Sigmoid colon (tissue), 7 donors: Measurements from ENCODE around the gene GPD1L. TPM values are rescaled to one million over a fixed set of nuclear protein-coding genes. Genes with fewer than 3 reads are reported as not detected.
A peak's percentile ranks its signal among the peaks of the same experiment; 100 is the strongest.

Experiments used
- DNase-seq: peaks from one replicate; pipeline ENCODE4 v3.0.0-alpha.2; 2019
- H3K27ac ChIP-seq, 4 donors: fragments of 200-600 bp; sonication (generic); one replicate each; pipeline ENCODE4 v1.5.1; 2016 to 2019; ENCODE audit warnings: mild to moderate bottlenecking in 1 of 4
- H3K27me3 ChIP-seq, 3 donors: fragments of 200-600 bp; sonication (generic); one replicate each; pipeline ENCODE4 v1.5.1; 2019; ENCODE audit warnings: mild to moderate bottlenecking in 1 of 3
- H3K36me3 ChIP-seq, 4 donors: fragments of 200-600 bp; sonication (generic); one replicate each; pipeline ENCODE4 v1.5.1; 2016 to 2019
- H3K4me1 ChIP-seq, 4 donors: fragments of 200-600 bp; sonication (generic); one replicate each; pipeline ENCODE4 v1.5.1; 2017 to 2019
- H3K4me3 ChIP-seq, 4 donors: fragments of 200-600 bp; sonication (generic); one replicate each; pipeline ENCODE4 v1.5.1; 2017 to 2019; ENCODE audit warnings: mild to moderate bottlenecking in 2 of 4, moderate library complexity in 1 of 4
- H3K9me3 ChIP-seq, 4 donors: fragments of 200-600 bp in 3 of 4; sonication (generic) in 3 of 4; one replicate each; pipeline versions ENCODE4 v1.5.1 to v1.6.1; 2013 to 2019
- EP300 ChIP-seq, 4 donors: sonication (generic); formaldehyde crosslinking; IDR thresholded peaks; one replicate each; pipeline ENCODE4 v1.6.1; 2017; ENCODE audit warnings: antibody characterized with exemption in 4 of 4
- POLR2A ChIP-seq, 2 donors: fragments of 450-650 bp; IDR thresholded peaks; one replicate each; pipeline ENCODE4 v1.6.1; 2016; ENCODE audit warnings: antibody characterized with exemption in 2 of 2, mild to moderate bottlenecking in 2 of 2, moderate library complexity in 2 of 2
- POLR2AphosphoS5 ChIP-seq, 4 donors: sonication (generic); formaldehyde crosslinking; IDR thresholded peaks; one replicate each; pipeline ENCODE4 v1.6.1; 2017; ENCODE audit warnings: antibody characterized with exemption in 4 of 4
- WGBS, 2 donors: extraction: QIAGEN DNeasy Blood & Tissue Kit; methylation state at CpG; one replicate each; pipeline ENCODE4 v1.1.7; 2013; 5-methylcytosine and 5-hydroxymethylcytosine counted together
- intact Hi-C: fragments of 100-400 bp; cut with DNase I; formaldehyde crosslinking; loops from one replicate; pipeline ENCODE4 v1.15.1; 2023
- polyA plus RNA-seq, 3 donors: library from polyadenylated mRNA; stranded (reverse); fragments of 200-250 nt; gene quantifications; one replicate each; pipeline ENCODE4 v1.2.3, GENCODE V29; 2013
- total RNA-seq, 4 donors: library from RNA; depleted of rRNA; stranded (reverse); fragments of >200 nt; gene quantifications; one replicate each; pipeline ENCODE4 v1.1.0, GENCODE V29; 2016
- TF ChIP-seq, protein P1 (sequence below), 4 experiments: fragments of 450-650 bp in 3 of 4; fragments of 200-600 bp in 1 of 4; IDR thresholded peaks; one replicate each; pipeline ENCODE4 v1.5.1; 2016 to 2019; ENCODE audit warnings: antibody characterized with exemption in 4 of 4, mild to moderate bottlenecking in 3 of 4, moderate library complexity in 2 of 4
- donor health status: healthy with polysubstance abuse.
- donor health status: Bipolar disorder and iron deficiency.
- donor health status: healthy.

The GPD1L gene
- total and polyA plus RNA-seq, 7 donors: 39.1 to 67.8 (median 46.0) TPM

DNA sequence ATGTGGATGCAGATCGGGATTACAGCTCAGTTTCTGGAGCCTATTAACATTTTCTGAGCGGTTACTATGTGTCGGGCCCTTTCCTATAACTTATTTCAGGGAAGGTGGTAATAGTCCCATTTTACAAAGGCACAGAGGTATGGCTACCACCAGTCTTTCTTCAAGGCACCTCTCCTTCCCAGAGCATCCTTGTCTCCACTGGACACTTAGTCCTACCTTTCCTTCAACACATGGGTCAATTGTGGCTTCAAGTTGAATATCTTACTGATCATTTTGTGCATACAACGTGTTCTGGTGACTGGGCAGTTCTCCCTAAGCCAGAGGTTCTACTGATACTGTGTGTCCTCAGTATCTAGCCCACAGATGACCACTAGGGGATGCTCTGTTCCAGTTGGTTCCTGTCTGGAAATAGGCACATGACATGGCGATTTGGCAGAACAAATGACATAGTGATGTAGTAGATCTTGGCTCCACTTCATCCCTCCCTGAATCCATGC is 71.3 kb downstream of the GPD1L start:
- WGBS, 2 donors: 20 to 35% methylated on average over 5 of the region's 5 CpGs
- Histone ChIP-seq H3K4me1 (no peaks in the 10 kb centered on the region), H3K27me3 (no peaks in the 10 kb centered on the region), H3K36me3 (no peaks in the 10 kb centered on the region), H3K9me3 (no peaks in the 10 kb centered on the region), H3K4me3 (no peak overlapping the region), H3K27ac (no peak overlapping the region)
- TF ChIP-seq, protein P1, sequence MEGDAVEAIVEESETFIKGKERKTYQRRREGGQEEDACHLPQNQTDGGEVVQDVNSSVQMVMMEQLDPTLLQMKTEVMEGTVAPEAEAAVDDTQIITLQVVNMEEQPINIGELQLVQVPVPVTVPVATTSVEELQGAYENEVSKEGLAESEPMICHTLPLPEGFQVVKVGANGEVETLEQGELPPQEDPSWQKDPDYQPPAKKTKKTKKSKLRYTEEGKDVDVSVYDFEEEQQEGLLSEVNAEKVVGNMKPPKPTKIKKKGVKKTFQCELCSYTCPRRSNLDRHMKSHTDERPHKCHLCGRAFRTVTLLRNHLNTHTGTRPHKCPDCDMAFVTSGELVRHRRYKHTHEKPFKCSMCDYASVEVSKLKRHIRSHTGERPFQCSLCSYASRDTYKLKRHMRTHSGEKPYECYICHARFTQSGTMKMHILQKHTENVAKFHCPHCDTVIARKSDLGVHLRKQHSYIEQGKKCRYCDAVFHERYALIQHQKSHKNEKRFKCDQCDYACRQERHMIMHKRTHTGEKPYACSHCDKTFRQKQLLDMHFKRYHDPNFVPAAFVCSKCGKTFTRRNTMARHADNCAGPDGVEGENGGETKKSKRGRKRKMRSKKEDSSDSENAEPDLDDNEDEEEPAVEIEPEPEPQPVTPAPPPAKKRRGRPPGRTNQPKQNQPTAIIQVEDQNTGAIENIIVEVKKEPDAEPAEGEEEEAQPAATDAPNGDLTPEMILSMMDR (IDR thresholded peaks at IDR 0.05): peak in 3 of 4 experiments; percentile 17 to 36 (median 25)
- no peak for TF ChIP-seq POLR2A (IDR thresholded peaks at IDR 0.05)
- no peak for DNase-seq
- intact Hi-C loops: no loop called here

DNA sequence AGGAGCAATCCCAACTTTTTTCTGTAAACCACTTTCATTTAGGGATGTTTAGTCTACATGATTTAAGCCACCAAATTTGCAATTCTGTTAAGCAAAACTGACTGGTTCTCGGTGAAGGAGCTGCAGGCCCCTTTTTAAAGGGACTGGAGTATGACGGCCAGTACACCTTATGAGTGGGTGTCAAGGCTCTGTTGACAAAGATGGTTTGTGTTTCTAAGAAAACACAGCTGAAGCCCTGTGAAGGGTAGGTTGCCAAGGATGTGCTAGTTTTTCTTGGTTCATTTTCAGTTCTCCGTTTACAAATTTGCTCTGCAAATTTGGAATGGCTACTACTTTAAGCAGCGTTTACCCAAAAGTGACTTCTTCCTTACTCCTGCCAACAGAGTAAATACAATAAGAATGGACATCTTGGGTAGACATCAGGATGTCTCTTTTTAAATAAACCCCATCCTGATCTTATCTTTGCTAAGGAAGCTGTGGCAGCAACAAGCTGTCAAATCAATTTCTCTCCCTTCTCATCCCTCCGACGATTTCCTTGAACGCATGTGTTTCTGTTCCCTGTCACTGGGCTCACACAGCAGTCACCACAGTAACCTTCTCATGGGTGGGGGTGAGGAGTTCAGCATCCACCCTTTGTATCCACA is 73.8 kb downstream of the GPD1L start:
- 62 to 65% methylated on average over 7 of the region's 7 CpGs for WGBS, 2 donors
- TF ChIP-seq EP300 (IDR thresholded peaks at IDR 0.05): no peak
- TF ChIP-seq, protein P1 (IDR thresholded peaks at IDR 0.05): no peak
- H3K36me3 ChIP-seq: no peaks in the 10 kb centered on the region
- H3K27ac ChIP-seq: no peak overlapping the region
- no peak for DNase-seq
- intact Hi-C loops: no loop called here
- H3K4me3 ChIP-seq: no peak overlapping the region
- no peaks in the 10 kb centered on the region for H3K4me1 ChIP-seq
- no peaks in the 10 kb centered on the region for H3K27me3 ChIP-seq
- no peaks in the 10 kb centered on the region for H3K9me3 ChIP-seq

DNA sequence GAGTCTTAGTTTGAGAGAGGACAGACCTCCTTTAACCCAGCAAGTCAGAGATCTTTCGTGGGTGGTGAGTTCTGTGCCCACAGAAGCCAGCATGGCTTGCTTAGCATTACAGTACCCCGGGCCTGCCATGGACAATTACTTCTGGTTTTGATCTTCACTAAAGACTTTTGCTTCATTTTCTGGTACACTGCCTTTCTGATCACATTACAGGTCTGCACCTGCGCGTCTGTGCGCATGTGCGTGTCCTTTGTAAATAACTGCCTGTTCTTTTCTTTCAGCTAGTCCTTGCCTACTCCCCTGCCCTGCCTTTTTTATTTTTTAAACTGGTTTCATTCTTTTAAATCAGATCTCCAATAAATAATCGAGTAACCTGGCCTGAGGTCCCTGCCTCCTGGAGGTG is 74.9 kb downstream of the GPD1L start:
- 82 to 85% methylated on average over 7 of the region's 7 CpGs for WGBS, 2 donors
- Histone ChIP-seq H3K27me3 (no peaks in the 10 kb centered on the region), H3K9me3 (no peaks in the 10 kb centered on the region), H3K4me3 (no peak overlapping the region), H3K4me1 (no peaks in the 10 kb centered on the region), H3K36me3 (no peaks in the 10 kb centered on the region), H3K27ac (no peak overlapping the region)
- no peak for TF ChIP-seq POLR2AphosphoS5 (IDR thresholded peaks at IDR 0.05)
- TF ChIP-seq, protein P1 (IDR thresholded peaks at IDR 0.05): no peak
- no peak for TF ChIP-seq POLR2A (IDR thresholded peaks at IDR 0.05)
- TF ChIP-seq EP300 (IDR thresholded peaks at IDR 0.05): no peak
- no peak for DNase-seq
- intact Hi-C loops: no loop called here

DNA sequence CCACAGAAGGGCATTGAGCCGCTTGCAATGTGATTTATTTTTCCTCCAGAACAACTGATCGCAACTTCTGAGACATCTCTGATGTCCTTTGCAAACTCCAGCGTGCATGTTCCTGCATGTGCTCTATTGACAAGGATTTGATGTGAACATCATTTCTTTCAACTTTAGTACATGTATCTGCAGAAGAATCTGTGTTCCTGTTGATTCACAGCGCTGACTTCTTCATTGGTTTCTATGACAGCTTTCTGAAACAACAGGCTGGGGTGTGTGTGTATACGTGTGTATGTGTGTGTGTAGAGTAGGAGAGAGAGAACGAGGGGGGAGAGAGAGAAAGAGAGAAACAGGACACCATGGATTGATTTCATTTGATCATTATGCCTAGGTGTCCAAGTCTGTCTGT is 75.4 kb downstream of the GPD1L start:
- no peak overlapping the region for H3K4me3 ChIP-seq
- H3K27ac ChIP-seq: no peak overlapping the region
- H3K27me3 ChIP-seq: no peaks in the 10 kb centered on the region
- H3K4me1 ChIP-seq: no peaks in the 10 kb centered on the region
- intact Hi-C loops: no loop called here
- TF ChIP-seq POLR2AphosphoS5 (IDR thresholded peaks at IDR 0.05): no peak
- TF ChIP-seq POLR2A (IDR thresholded peaks at IDR 0.05): no peak
- no peak for TF ChIP-seq EP300 (IDR thresholded peaks at IDR 0.05)
- TF ChIP-seq, protein P1 (IDR thresholded peaks at IDR 0.05): no peak
- no peak for DNase-seq
- no peaks in the 10 kb centered on the region for H3K36me3 ChIP-seq
- WGBS, 2 donors: 89 to 90% methylated on average over 6 of the region's 6 CpGs
- H3K9me3 ChIP-seq: no peaks in the 10 kb centered on the region

DNA sequence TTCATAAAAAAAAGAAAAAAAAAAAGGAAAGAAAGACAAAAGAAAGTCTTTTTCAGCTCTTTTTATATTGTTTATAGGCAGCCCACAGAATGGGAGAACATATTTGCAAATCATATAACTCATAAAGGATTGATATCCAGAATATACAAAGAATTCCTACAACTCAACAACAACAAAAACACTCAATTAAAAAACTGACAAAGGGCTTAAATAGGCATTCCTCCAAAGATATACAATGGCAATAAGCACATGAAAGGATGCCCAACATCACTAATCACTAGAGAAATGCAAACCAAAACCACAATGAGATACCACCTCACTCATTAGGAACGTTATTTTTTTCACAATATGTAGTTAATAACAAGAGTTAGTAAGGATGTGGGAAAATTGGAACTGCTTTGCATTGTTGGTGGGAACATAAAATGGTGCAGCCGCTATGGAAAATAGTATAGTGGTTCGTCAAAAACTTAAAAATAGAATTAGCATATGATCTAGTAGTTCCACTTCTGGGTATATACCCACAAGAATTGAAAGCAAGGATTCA is 77.8 kb downstream of the GPD1L start:
- Histone ChIP-seq H3K27me3 (no peaks in the 10 kb centered on the region), H3K27ac (no peak overlapping the region), H3K36me3 (no peaks in the 10 kb centered on the region), H3K4me3 (no peak overlapping the region), H3K4me1 (no peaks in the 10 kb centered on the region), H3K9me3 (no peaks in the 10 kb centered on the region)
- 77% methylated on average over 3 of the region's 3 CpGs for WGBS, 2 donors
- DNase-seq: no peak
- intact Hi-C loops: no loop called here
- TF ChIP-seq, protein P1 (IDR thresholded peaks at IDR 0.05): no peak
- no peak for TF ChIP-seq POLR2A (IDR thresholded peaks at IDR 0.05)
- TF ChIP-seq EP300 (IDR thresholded peaks at IDR 0.05): no peak
- TF ChIP-seq POLR2AphosphoS5 (IDR thresholded peaks at IDR 0.05): no peak
